HepG2 (cell line): Measurements from ENCODE around the gene CCDC183. TPM values are rescaled to one million over a fixed set of nuclear protein-coding genes. Genes with fewer than 3 reads are reported as not detected.

Source experiments
- HMGXB3 ChIP-seq: sonication (generic); formaldehyde crosslinking; IDR thresholded peaks from 2 replicates; pipeline ENCODE4 v1.4.0; 2020; ENCODE audit warnings: missing genetic modification reagents, borderline replicate concordance
- MAFK ChIP-seq, 2 experiments: IDR thresholded peaks in 1 of 2; conservative IDR thresholded peaks in 1 of 2; 2 replicates each; pipeline ENCODE4 v1.6.1; 2011; ENCODE audit warnings: improper control_type of control experiment in 2 of 2, low read length in 2 of 2
- NR2F6 ChIP-seq, 2 experiments: IDR thresholded peaks; 2 replicates each; pipeline ENCODE4 v1.6.1; 2016; ENCODE audit warnings: antibody characterized with exemption in 1 of 2, mild to moderate bottlenecking in 1 of 2
- SALL2 ChIP-seq: sonication (generic); formaldehyde crosslinking; IDR thresholded peaks from 2 replicates; pipeline ENCODE4 v1.8.1; 2023; ENCODE audit warnings: mild to moderate bottlenecking, missing genetic modification reagents, inconsistent platforms
- ZFP36 ChIP-seq: fragments of 150-350 bp; IDR thresholded peaks from 2 replicates; pipeline ENCODE4 v1.6.1; 2018; ENCODE audit warnings: borderline replicate concordance, low read length, low read depth; ENCODE audit not compliant: partially characterized antibody
- ZNF264 ChIP-seq: sonication (generic); formaldehyde crosslinking; IDR thresholded peaks from 2 replicates; pipeline ENCODE4 v1.4.0; 2020; ENCODE audit warnings: missing genetic modification reagents
- ZNF335 ChIP-seq: sonication (generic); formaldehyde crosslinking; IDR thresholded peaks from 2 replicates; pipeline ENCODE4 v1.4.0; 2020; ENCODE audit warnings: missing genetic modification reagents
- ZNF512B ChIP-seq: sonication (generic); formaldehyde crosslinking; IDR thresholded peaks from 2 replicates; pipeline ENCODE4 v1.5.1; 2020; ENCODE audit warnings: missing genetic modification reagents, mild to moderate bottlenecking, borderline replicate concordance
- ZNF687 ChIP-seq: sonication (generic); formaldehyde crosslinking; IDR thresholded peaks from 2 replicates; pipeline ENCODE4 v1.5.1; 2020; ENCODE audit warnings: mild to moderate bottlenecking, missing genetic modification reagents, moderate library complexity
- polyA plus RNA-seq, 8 experiments: library from polyadenylated mRNA; depleted of rRNA in 3 of 8; stranded (reverse) in 7 of 8; unstranded in 1 of 8; fragments of >200 nt; fragmentation: Illumina TruSeq in 4 of 8; extraction: Trizol in 4 of 8; gene quantifications; 2 replicates each; pipeline versions ENCODE4 v1.2.1 to v1.2.3, GENCODE V29; 2011 to 2016; ENCODE audit warnings: low read depth in 4 of 8, missing spikeins in 1 of 8, mixed read lengths in 1 of 8; ENCODE audit not compliant: insufficient read depth in 1 of 8
- total RNA-seq, 5 experiments: library from RNA; depleted of rRNA; stranded (reverse); fragments of >200 nt; fragmentation: Illumina TruSeq; extraction: Trizol; gene quantifications; 2 replicates each; pipeline ENCODE4 v1.2.3, GENCODE V29; 2016; ENCODE audit warnings: low read depth in 1 of 5
- TF ChIP-seq, protein P1 (sequence below): sonication (generic); formaldehyde crosslinking; IDR thresholded peaks from 2 replicates; pipeline ENCODE4 v1.5.0; 2020; ENCODE audit warnings: missing genetic modification reagents
- TF ChIP-seq, protein P2 (sequence below): sonication (generic); formaldehyde crosslinking; conservative IDR thresholded peaks from 2 replicates; pipeline ENCODE4 v1.5.0; 2020; ENCODE audit warnings: missing genetic modification reagents

CCDC183 gene
- total and polyA plus RNA-seq, 2 of the 13 experiments (the other 11 are each of a cell fraction or from before 2014, with no cell fraction given), result 5.0 to 66.4 TPM

- TF ChIP-seq ZNF687 (CRISPR knock-in tag) (peak; percentile 91), ZFP36 (no peak), ZNF335 (peak; percentile 14; the same call in 1 of the 2 replicates), ZNF264 (CRISPR knock-in tag) (peak; percentile 81; the same call in 1 of the 2 replicates), MAFK (conservative IDR thresholded peaks at IDR 0.05 in 1 of 2, IDR thresholded peaks at IDR 0.05 in 1 of 2; ENCODE audit: low read length in 2 of 2) (no peak), ZNF512B (CRISPR knock-in tag) (peak; percentile 63; the same call in 1 of the 2 replicates), HMGXB3 (0 out of 2 replicates have a peak, but pooled peaks have one; percentile 34), NR2F6 (IDR thresholded peaks at IDR 0.05) (no peak), NR2F6 (CRISPR knock-in tag; IDR thresholded peaks at IDR 0.05) (peak; percentile 33; the same call in 1 of the 2 replicates), SALL2 (CRISPR knock-in tag) (peak; percentile 83; the same call in 1 of the 2 replicates)
- TF ChIP-seq, protein P1, sequence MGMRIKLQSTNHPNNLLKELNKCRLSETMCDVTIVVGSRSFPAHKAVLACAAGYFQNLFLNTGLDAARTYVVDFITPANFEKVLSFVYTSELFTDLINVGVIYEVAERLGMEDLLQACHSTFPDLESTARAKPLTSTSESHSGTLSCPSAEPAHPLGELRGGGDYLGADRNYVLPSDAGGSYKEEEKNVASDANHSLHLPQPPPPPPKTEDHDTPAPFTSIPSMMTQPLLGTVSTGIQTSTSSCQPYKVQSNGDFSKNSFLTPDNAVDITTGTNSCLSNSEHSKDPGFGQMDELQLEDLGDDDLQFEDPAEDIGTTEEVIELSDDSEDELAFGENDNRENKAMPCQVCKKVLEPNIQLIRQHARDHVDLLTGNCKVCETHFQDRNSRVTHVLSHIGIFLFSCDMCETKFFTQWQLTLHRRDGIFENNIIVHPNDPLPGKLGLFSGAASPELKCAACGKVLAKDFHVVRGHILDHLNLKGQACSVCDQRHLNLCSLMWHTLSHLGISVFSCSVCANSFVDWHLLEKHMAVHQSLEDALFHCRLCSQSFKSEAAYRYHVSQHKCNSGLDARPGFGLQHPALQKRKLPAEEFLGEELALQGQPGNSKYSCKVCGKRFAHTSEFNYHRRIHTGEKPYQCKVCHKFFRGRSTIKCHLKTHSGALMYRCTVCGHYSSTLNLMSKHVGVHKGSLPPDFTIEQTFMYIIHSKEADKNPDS (CRISPR knock-in tag), result no peak
- TF ChIP-seq, protein P2, sequence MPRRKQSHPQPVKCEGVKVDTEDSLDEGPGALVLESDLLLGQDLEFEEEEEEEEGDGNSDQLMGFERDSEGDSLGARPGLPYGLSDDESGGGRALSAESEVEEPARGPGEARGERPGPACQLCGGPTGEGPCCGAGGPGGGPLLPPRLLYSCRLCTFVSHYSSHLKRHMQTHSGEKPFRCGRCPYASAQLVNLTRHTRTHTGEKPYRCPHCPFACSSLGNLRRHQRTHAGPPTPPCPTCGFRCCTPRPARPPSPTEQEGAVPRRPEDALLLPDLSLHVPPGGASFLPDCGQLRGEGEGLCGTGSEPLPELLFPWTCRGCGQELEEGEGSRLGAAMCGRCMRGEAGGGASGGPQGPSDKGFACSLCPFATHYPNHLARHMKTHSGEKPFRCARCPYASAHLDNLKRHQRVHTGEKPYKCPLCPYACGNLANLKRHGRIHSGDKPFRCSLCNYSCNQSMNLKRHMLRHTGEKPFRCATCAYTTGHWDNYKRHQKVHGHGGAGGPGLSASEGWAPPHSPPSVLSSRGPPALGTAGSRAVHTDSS (CRISPR knock-in tag), result no peak
Observed at GRCh38 chr9:136790640-136791515, 5.3 kb upstream of the CCDC183 start, which contains the start of gene TMEM141 (continued).
